Osteoblast (primary cell): ENCODE data around the gene RAB40B. TPM values are rescaled to one million over a fixed set of nuclear protein-coding genes. Genes with fewer than 3 reads are reported as not detected.

ENCODE experiments used
- DNase-seq: peaks from one replicate; pipeline ENCODE4 v3.0.0; 2011; ENCODE audit warnings: low spot score, mixed read lengths; ENCODE audit not compliant: insufficient read length; ENCODE audit errors: missing footprints
- H2AFZ ChIP-seq: 2 replicates; pipeline ENCODE4 v1.6.0; 2011; ENCODE audit warnings: mild to moderate bottlenecking, low read length
- H3K27ac ChIP-seq: 2 replicates; pipeline ENCODE4 v1.5.1; 2011; ENCODE audit warnings: mild to moderate bottlenecking, low read depth, low read length, moderate library complexity
- H3K27me3 ChIP-seq: 2 replicates; pipeline ENCODE4 v1.6.0; 2012; ENCODE audit warnings: mild to moderate bottlenecking, control low read depth, inconsistent platforms, low read length, moderate library complexity; ENCODE audit not compliant: insufficient read depth
- H3K36me3 ChIP-seq: 2 replicates; pipeline ENCODE4 v1.5.1; 2011; ENCODE audit warnings: mild to moderate bottlenecking, low read length, control low read depth, moderate library complexity; ENCODE audit not compliant: insufficient read depth
- H3K4me1 ChIP-seq: 2 replicates; pipeline ENCODE4 v1.5.1; 2011; ENCODE audit warnings: mild to moderate bottlenecking, low read length, control low read depth, moderate library complexity; ENCODE audit not compliant: insufficient read depth
- H3K4me2 ChIP-seq: 2 replicates; pipeline ENCODE4 v1.6.0; 2011; ENCODE audit warnings: mild to moderate bottlenecking, low read length; ENCODE audit not compliant: insufficient read depth
- H3K4me3 ChIP-seq: fragments of 200-600 bp; sonication (generic); 3 replicates; pipeline ENCODE4 v1.5.1; 2012; ENCODE audit warnings: mild to moderate bottlenecking, low read length, inconsistent platforms; ENCODE audit not compliant: insufficient read depth
- H3K79me2 ChIP-seq: 2 replicates; pipeline ENCODE4 v1.6.0; 2012; ENCODE audit warnings: mild to moderate bottlenecking, low read length, control low read depth, inconsistent platforms; ENCODE audit not compliant: insufficient read depth
- H3K9me3 ChIP-seq: 2 replicates; pipeline ENCODE4 v1.5.1; 2011; ENCODE audit warnings: low read depth, low read length, control low read depth
- H4K20me1 ChIP-seq: 2 replicates; pipeline ENCODE4 v1.6.0; 2012; ENCODE audit warnings: mild to moderate bottlenecking, low read length, control low read depth; ENCODE audit not compliant: insufficient read depth
- total RNA-seq: library from RNA; depleted of rRNA; stranded (reverse); fragments of >200 nt; gene quantifications from 2 replicates; pipeline ENCODE4 v1.2.3, GENCODE V29; 2012
- TF ChIP-seq, protein P1 (sequence below): IDR thresholded peaks from 2 replicates; pipeline ENCODE4 v1.5.1; 2011; ENCODE audit warnings: mild to moderate bottlenecking, low read depth, low read length, moderate library complexity; ENCODE audit errors: extremely low read depth

The RAB40B gene
- total RNA-seq, 1 donor = 8.3 TPM

DNA sequence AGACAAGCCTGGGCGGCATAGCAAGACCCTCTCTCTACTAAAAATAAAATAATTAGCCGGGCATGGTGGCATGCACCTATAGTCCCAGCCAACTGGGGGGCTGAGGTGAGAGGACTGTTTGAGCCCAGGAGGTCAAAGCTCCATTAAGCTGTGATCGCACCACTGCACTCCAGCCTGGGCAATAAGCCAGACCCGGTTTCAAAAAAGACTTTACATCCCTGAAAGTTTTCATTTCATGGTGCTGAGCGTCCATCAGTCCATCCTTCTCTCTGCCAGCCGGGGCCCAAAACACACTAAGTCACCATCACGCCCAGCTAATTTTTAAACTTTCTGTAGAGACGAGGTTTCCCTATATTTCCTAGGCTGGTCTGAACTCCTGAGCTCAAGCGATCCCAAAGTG lies 10.6 kb downstream of the RAB40B start:
- Histone ChIP-seq H2AFZ (no peak overlapping the region), H3K27ac (no peak overlapping the region), H3K4me1 (no peaks in the 10 kb centered on the region), H3K4me2 (no peak overlapping the region), H3K4me3 (no peak overlapping the region), H3K36me3 (no peaks in the 10 kb centered on the region), H3K27me3 (no peaks in the 10 kb centered on the region), H4K20me1 (no peaks in the 10 kb centered on the region), H3K9me3 (no peaks in the 10 kb centered on the region), H3K79me2 (no peaks in the 10 kb centered on the region)
- DNase-seq = peak; percentile 37
- TF ChIP-seq, protein P1, sequence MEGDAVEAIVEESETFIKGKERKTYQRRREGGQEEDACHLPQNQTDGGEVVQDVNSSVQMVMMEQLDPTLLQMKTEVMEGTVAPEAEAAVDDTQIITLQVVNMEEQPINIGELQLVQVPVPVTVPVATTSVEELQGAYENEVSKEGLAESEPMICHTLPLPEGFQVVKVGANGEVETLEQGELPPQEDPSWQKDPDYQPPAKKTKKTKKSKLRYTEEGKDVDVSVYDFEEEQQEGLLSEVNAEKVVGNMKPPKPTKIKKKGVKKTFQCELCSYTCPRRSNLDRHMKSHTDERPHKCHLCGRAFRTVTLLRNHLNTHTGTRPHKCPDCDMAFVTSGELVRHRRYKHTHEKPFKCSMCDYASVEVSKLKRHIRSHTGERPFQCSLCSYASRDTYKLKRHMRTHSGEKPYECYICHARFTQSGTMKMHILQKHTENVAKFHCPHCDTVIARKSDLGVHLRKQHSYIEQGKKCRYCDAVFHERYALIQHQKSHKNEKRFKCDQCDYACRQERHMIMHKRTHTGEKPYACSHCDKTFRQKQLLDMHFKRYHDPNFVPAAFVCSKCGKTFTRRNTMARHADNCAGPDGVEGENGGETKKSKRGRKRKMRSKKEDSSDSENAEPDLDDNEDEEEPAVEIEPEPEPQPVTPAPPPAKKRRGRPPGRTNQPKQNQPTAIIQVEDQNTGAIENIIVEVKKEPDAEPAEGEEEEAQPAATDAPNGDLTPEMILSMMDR = no peak

GRCh38 chr17:82687375-82687861 lies 11.1 kb downstream of the RAB40B start:
- H2AFZ ChIP-seq = no peak overlapping the region
- H3K79me2 ChIP-seq = no peaks in the 10 kb centered on the region
- DNase-seq = peak; percentile 17
- H3K4me1 ChIP-seq = no peaks in the 10 kb centered on the region
- no peak overlapping the region for H3K4me2 ChIP-seq
- H4K20me1 ChIP-seq = no peaks in the 10 kb centered on the region
- H3K9me3 ChIP-seq = no peaks in the 10 kb centered on the region
- no peaks in the 10 kb centered on the region for H3K36me3 ChIP-seq
- TF ChIP-seq, protein P1 = no peak
- no peaks in the 10 kb centered on the region for H3K27me3 ChIP-seq
- no peak overlapping the region for H3K4me3 ChIP-seq
- no peak overlapping the region for H3K27ac ChIP-seq

DNA sequence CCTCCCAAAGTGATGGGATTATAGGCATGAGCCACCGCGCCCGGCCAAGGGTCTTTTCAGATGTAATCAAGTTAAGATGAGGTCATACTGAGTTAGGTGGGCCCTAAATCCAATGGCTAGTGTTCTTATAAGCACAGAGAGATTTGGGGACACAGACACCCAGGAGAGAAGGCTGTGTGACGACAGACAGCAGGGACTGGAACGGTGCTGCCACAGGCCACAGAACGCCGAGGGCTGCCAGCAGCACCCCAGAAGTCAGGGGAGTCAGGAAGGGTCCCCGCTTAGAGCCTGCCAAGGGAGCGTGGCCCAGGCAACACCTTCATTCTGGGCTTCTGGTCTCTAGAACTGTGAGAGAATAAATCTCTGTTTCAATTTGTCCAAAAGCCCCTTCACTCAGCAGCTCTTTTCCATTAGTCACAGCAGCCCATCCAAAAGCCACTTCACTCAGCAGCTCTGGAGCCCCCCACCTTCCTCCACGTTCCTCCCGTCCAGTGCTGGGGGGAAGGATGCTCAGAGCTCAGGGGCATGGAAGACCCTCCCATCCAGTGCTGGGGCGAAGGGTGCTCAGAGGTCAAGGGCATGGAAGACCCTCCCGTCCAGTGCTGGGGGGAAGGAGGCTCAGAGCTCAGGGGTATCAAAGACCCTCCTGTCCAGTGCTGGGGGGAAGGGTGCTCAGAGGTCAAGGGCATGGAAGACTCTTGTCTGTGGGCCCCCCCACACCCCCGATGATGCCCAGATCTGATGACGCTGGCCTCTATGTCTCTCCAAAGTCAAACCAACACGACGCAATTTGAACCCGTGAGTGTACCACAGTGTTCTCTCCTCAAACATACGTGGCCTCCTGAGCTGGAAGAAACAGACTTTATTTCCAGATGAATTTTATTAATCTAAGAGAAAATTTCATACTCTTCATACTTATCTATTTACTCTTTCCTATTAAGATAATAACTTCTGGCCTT lies 11.9 kb downstream of the RAB40B start:
- Histone ChIP-seq H3K9me3 (no peaks in the 10 kb centered on the region), H3K4me1 (no peaks in the 10 kb centered on the region), H3K36me3 (no peaks in the 10 kb centered on the region), H2AFZ (no peak overlapping the region), H3K79me2 (no peaks in the 10 kb centered on the region), H4K20me1 (no peaks in the 10 kb centered on the region), H3K27me3 (no peaks in the 10 kb centered on the region), H3K4me3 (no peak overlapping the region), H3K4me2 (no peak overlapping the region), H3K27ac (no peak overlapping the region)
- TF ChIP-seq, protein P1 = no peak
- DNase-seq = peak; percentile 37

DNA sequence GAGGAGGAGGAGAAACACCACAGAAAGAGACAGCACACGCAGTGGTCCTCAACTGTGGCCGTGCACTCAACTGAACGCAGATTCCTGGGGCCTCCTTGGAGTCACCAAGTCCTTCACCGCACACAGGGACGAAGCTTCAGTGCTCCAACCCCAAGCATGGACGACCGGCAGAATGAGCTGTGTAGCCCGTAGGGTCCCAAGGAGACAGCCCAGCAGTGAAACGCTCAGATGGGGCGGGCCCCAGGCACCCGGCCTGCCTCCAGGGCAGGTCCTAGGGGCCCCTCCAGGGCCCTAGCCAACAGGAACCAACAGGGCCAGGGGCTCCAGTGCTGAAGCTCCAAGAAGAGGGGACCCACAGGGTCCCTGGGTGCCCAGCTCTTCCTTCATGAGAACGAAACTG lies 13.2 kb downstream of the RAB40B start:
- H3K9me3 ChIP-seq = peaks cover 3% of the 10 kb centered on the region
- H3K36me3 ChIP-seq = no peaks in the 10 kb centered on the region
- H3K4me3 ChIP-seq = no peak overlapping the region
- no peak overlapping the region for H3K4me2 ChIP-seq
- H2AFZ ChIP-seq = no peak overlapping the region
- DNase-seq = peak; percentile 21
- TF ChIP-seq, protein P1 = no peak
- H3K27ac ChIP-seq = no peak overlapping the region
- H3K79me2 ChIP-seq = no peaks in the 10 kb centered on the region
- H4K20me1 ChIP-seq = no peaks in the 10 kb centered on the region
- H3K27me3 ChIP-seq = no peaks in the 10 kb centered on the region
- no peaks in the 10 kb centered on the region for H3K4me1 ChIP-seq
